Raji (cell line): ENCODE results near the gene MRPL50.

Source experiments
- POLR2A ChIP-seq: IDR thresholded peaks from 2 replicates; pipeline ENCODE4 v1.6.1; 2011; ENCODE audit warnings: low read depth, low read length, control low read depth; ENCODE audit not compliant: insufficient read depth

The MRPL50 gene

DNA sequence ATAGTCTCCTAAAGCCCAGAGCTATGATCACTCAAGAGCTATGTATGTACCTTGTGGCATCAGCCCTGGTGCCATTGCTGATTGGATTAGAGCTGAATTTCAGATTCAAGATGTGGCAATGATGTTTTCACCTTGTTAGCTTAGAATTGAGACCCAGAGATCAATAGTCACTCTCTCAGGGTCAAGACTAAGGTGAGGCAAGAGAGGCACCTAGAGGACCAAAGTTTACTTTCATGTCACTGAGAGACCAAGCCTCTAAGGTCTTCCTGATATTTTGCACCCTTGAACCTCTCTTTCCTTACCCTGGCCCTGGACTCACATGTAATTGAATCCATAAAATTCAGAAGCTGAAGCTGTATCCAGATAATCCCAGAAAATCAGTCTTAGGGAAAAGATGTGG lies 56.5 kb downstream of the MRPL50 start:
- TF ChIP-seq POLR2A = no peak
